GM18526 (cell line): ENCODE measurements around the gene DMD.

ENCODE experiments used
- POLR2A ChIP-seq: IDR thresholded peaks from 3 replicates; pipeline ENCODE4 v1.6.1; 2011; ENCODE audit not compliant: insufficient read length; ENCODE audit errors: extremely low read depth

The DMD gene

GRCh38 chrX:32847921-32848320, 363.4 kb downstream of the DMD start:
- TF ChIP-seq POLR2A, result no peak

GRCh38 chrX:32842053-32842452, 369.3 kb downstream of the DMD start:
- TF ChIP-seq POLR2A, result no peak

GRCh38 chrX:32839781-32840180, 371.6 kb downstream of the DMD start:
- TF ChIP-seq POLR2A, result no peak

GRCh38 chrX:32825009-32825408, 386.3 kb downstream of the DMD start:
- TF ChIP-seq POLR2A, result no peak

GRCh38 chrX:32804034-32804433, 407.3 kb downstream of the DMD start:
- TF ChIP-seq POLR2A, result no peak

GRCh38 chrX:32798990-32799389, 412.4 kb downstream of the DMD start:
- TF ChIP-seq POLR2A, result no peak

GRCh38 chrX:32788936-32789335, 422.4 kb downstream of the DMD start:
- no peak for TF ChIP-seq POLR2A

GRCh38 chrX:32780109-32780508, 431.2 kb downstream of the DMD start:
- no peak for TF ChIP-seq POLR2A

- no peak for TF ChIP-seq POLR2A
These were observed 432.4 kb downstream of the DMD start for GRCh38 chrX:32778965-32779364.

- no peak for TF ChIP-seq POLR2A
These were observed 436.4 kb downstream of the DMD start for GRCh38 chrX:32774966-32775365.

- TF ChIP-seq POLR2A, result no peak
These were observed 462.3 kb downstream of the DMD start for GRCh38 chrX:32749070-32749469.

- TF ChIP-seq POLR2A, result no peak
These were observed 466.0 kb downstream of the DMD start for GRCh38 chrX:32745323-32745722.

GRCh38 chrX:32744921-32745320, 466.4 kb downstream of the DMD start:
- no peak for TF ChIP-seq POLR2A

GRCh38 chrX:32741910-32742309, 469.4 kb downstream of the DMD start:
- no peak for TF ChIP-seq POLR2A

- TF ChIP-seq POLR2A, result no peak
These were observed 502.8 kb downstream of the DMD start for GRCh38 chrX:32708542-32708941.

- TF ChIP-seq POLR2A, result no peak
These were observed 524.0 kb downstream of the DMD start for GRCh38 chrX:32687379-32687778.

- TF ChIP-seq POLR2A, result no peak
These were observed 532.9 kb downstream of the DMD start for GRCh38 chrX:32678487-32678886.

- TF ChIP-seq POLR2A, result no peak
These were observed 538.2 kb downstream of the DMD start for GRCh38 chrX:32673193-32673592.
